Activated naive CD8-positive, alpha-beta T cell treated with anti-CD3 and anti-CD28 coated beads, Interleukin-2, amount 10 ng/mL, durations not matched to agents 7 days and 5 days (primary cell): ENCODE measurements around the gene PSG11. TPM values are rescaled to one million over a fixed set of nuclear protein-coding genes. Genes with fewer than 3 reads are reported as not detected.
"Not testable (repeated sequence)": the region's sequence is repeated elsewhere in the genome, so short reads cannot be mapped to it uniquely, and the experiment has no call there.

ENCODE experiments used
- ATAC-seq: fragments of 150-1000 bp; cut with Tn5 transposase; one replicate; pipeline ENCODE4 v1.10.0; 2021; ENCODE audit warnings: low read depth, moderate library complexity
- POLR2A ChIA-PET: fragments of 350-600 bp; sonication (Branson Sonifier 250); formaldehyde crosslinking; loops from one replicate; lab custom pipeline; 2021; ENCODE audit warnings: antibody characterized with exemption; lab: Charles Lee
- DNase-seq: peaks from one replicate; pipeline ENCODE4 v3.0.0; 2021
- H3K27ac Mint-ChIP-seq: one replicate; pipeline ENCODE4 v1.8.0; 2022; ENCODE audit warnings: mild to moderate bottlenecking, mixed read lengths
- H3K27me3 Mint-ChIP-seq: one replicate; pipeline ENCODE4 v1.8.0; 2022; ENCODE audit warnings: mild to moderate bottlenecking, moderate library complexity, mixed read lengths
- H3K36me3 Mint-ChIP-seq: one replicate; pipeline ENCODE4 v1.8.0; 2021; ENCODE audit warnings: mild to moderate bottlenecking, mixed read lengths
- H3K4me1 Mint-ChIP-seq: one replicate; pipeline ENCODE4 v1.8.0; 2021; ENCODE audit warnings: mixed read lengths
- H3K4me3 Mint-ChIP-seq: one replicate; pipeline ENCODE4 v1.8.0; 2022; ENCODE audit warnings: mild to moderate bottlenecking, moderate library complexity, mixed read lengths
- H3K9me3 Mint-ChIP-seq: one replicate; pipeline ENCODE4 v1.8.0; 2021; ENCODE audit warnings: mixed read lengths
- total RNA-seq, 2 experiments: library from RNA; stranded (reverse); gene quantifications; one replicate each; pipeline ENCODE4 v1.2.3, GENCODE V29; 2021

PSG11 gene
- not detected for total RNA-seq

- H3K27me3 Mint-ChIP-seq, H3K27ac Mint-ChIP-seq, H3K9me3 Mint-ChIP-seq, H3K4me3 Mint-ChIP-seq, POLR2A ChIA-PET, ATAC-seq, DNase-seq, H3K4me1 Mint-ChIP-seq, H3K36me3 Mint-ChIP-seq: not testable (repeated sequence)
These were observed at the start of gene PSG11 for GRCh38 chr19:43026369-43026768. Gene PSG11, minus strand, starts transcription at chr19:43026469. Its CDS starts 97 bp downstream, at chr19:43026372.

GRCh38 chr19:43062418-43062817 lies 36.1 kb upstream of the PSG11 start:
- H3K4me1 Mint-ChIP-seq, DNase-seq, H3K9me3 Mint-ChIP-seq, H3K27me3 Mint-ChIP-seq, H3K4me3 Mint-ChIP-seq, POLR2A ChIA-PET, ATAC-seq, H3K36me3 Mint-ChIP-seq, H3K27ac Mint-ChIP-seq: not testable (repeated sequence)

GRCh38 chr19:43061326-43061725 lies 35.1 kb upstream of the PSG11 start:
- H3K4me3 Mint-ChIP-seq, POLR2A ChIA-PET, DNase-seq, ATAC-seq, H3K9me3 Mint-ChIP-seq, H3K4me1 Mint-ChIP-seq, H3K36me3 Mint-ChIP-seq, H3K27ac Mint-ChIP-seq, H3K27me3 Mint-ChIP-seq: not testable (repeated sequence)

- H3K4me1 Mint-ChIP-seq, H3K4me3 Mint-ChIP-seq, H3K36me3 Mint-ChIP-seq, ATAC-seq, H3K27ac Mint-ChIP-seq, H3K9me3 Mint-ChIP-seq, DNase-seq, POLR2A ChIA-PET, H3K27me3 Mint-ChIP-seq: not testable (repeated sequence)
These were observed 34.0 kb upstream of the PSG11 start for GRCh38 chr19:43060254-43060653.

- H3K4me1 Mint-ChIP-seq, H3K27ac Mint-ChIP-seq, H3K36me3 Mint-ChIP-seq, DNase-seq, POLR2A ChIA-PET, H3K27me3 Mint-ChIP-seq, H3K4me3 Mint-ChIP-seq, ATAC-seq: not testable (repeated sequence)
- H3K9me3 Mint-ChIP-seq: peaks cover 10% of the 10 kb centered on the region
These were observed 33.2 kb upstream of the PSG11 start for GRCh38 chr19:43059482-43059881.

GRCh38 chr19:43058440-43058839 lies 32.2 kb upstream of the PSG11 start:
- H3K36me3 Mint-ChIP-seq, H3K4me3 Mint-ChIP-seq, H3K27me3 Mint-ChIP-seq, DNase-seq, H3K4me1 Mint-ChIP-seq, POLR2A ChIA-PET, H3K27ac Mint-ChIP-seq, ATAC-seq: not testable (repeated sequence)
- peaks cover 10% of the 10 kb centered on the region for H3K9me3 Mint-ChIP-seq

GRCh38 chr19:43047966-43048365 lies 21.7 kb upstream of the PSG11 start:
- H3K9me3 Mint-ChIP-seq, H3K27me3 Mint-ChIP-seq, ATAC-seq, H3K36me3 Mint-ChIP-seq, POLR2A ChIA-PET, H3K4me3 Mint-ChIP-seq, H3K4me1 Mint-ChIP-seq, H3K27ac Mint-ChIP-seq, DNase-seq: not testable (repeated sequence)

- H3K4me1 Mint-ChIP-seq, H3K9me3 Mint-ChIP-seq, H3K36me3 Mint-ChIP-seq, POLR2A ChIA-PET, H3K4me3 Mint-ChIP-seq, H3K27ac Mint-ChIP-seq, DNase-seq, ATAC-seq, H3K27me3 Mint-ChIP-seq: not testable (repeated sequence)
These were observed 20.3 kb upstream of the PSG11 start for GRCh38 chr19:43046578-43046977.

GRCh38 chr19:43043492-43044180 lies 17.4 kb upstream of the PSG11 start:
- ATAC-seq, H3K27ac Mint-ChIP-seq, H3K9me3 Mint-ChIP-seq, H3K27me3 Mint-ChIP-seq, POLR2A ChIA-PET, H3K4me1 Mint-ChIP-seq, H3K4me3 Mint-ChIP-seq, H3K36me3 Mint-ChIP-seq, DNase-seq: not testable (repeated sequence)

- POLR2A ChIA-PET, H3K4me3 Mint-ChIP-seq, DNase-seq, H3K27me3 Mint-ChIP-seq, H3K4me1 Mint-ChIP-seq, ATAC-seq, H3K9me3 Mint-ChIP-seq, H3K27ac Mint-ChIP-seq, H3K36me3 Mint-ChIP-seq: not testable (repeated sequence)
These were observed 5.4 kb upstream of the PSG11 start for GRCh38 chr19:43031645-43032044.

- no peaks in the 10 kb centered on the region for H3K9me3 Mint-ChIP-seq
- ATAC-seq (no peak), DNase-seq (no peak)
- no peaks in the 10 kb centered on the region for H3K36me3 Mint-ChIP-seq
- H3K4me3 Mint-ChIP-seq: no peak overlapping the region
- H3K27me3 Mint-ChIP-seq: no peaks in the 10 kb centered on the region
- no peaks in the 10 kb centered on the region for H3K4me1 Mint-ChIP-seq
- H3K27ac Mint-ChIP-seq: no peak overlapping the region
- POLR2A ChIA-PET: no interaction called here
These were observed 2.6 kb upstream of the PSG11 start for GRCh38 chr19:43028866-43029265.

GRCh38 chr19:43027985-43028384 lies 1.7 kb upstream of the PSG11 start:
- H3K4me3 Mint-ChIP-seq, H3K27me3 Mint-ChIP-seq, H3K27ac Mint-ChIP-seq, H3K4me1 Mint-ChIP-seq, POLR2A ChIA-PET, H3K36me3 Mint-ChIP-seq, H3K9me3 Mint-ChIP-seq, ATAC-seq, DNase-seq: not testable (repeated sequence)

- POLR2A ChIA-PET, H3K4me1 Mint-ChIP-seq, ATAC-seq, H3K9me3 Mint-ChIP-seq, H3K27me3 Mint-ChIP-seq, H3K36me3 Mint-ChIP-seq, H3K27ac Mint-ChIP-seq, DNase-seq, H3K4me3 Mint-ChIP-seq: not testable (repeated sequence)
These were observed 792 bp upstream of the PSG11 start for GRCh38 chr19:43027061-43027460.

- H3K27ac Mint-ChIP-seq, ATAC-seq, DNase-seq, H3K4me3 Mint-ChIP-seq, H3K9me3 Mint-ChIP-seq, H3K36me3 Mint-ChIP-seq, POLR2A ChIA-PET, H3K4me1 Mint-ChIP-seq, H3K27me3 Mint-ChIP-seq: not testable (repeated sequence)
These were observed 4.2 kb downstream of the PSG11 start for GRCh38 chr19:43022098-43022497.
